Retinal pigment epithelial cell (primary cell): ENCODE measurements around the gene FYN.
"Not testable (repeated sequence)": the region's sequence is repeated elsewhere in the genome, so short reads cannot be mapped to it uniquely, and the experiment has no call there.

ENCODE experiments used
- DNase-seq: peaks from one replicate; pipeline ENCODE4 v3.0.0-alpha.2; 2010; ENCODE audit warnings: low read depth
- H3K4me3 ChIP-seq: 2 replicates; pipeline ENCODE4 v1.5.1; 2011; ENCODE audit warnings: mild to moderate bottlenecking, low read length, control low read depth, moderate library complexity
- CTCF ChIP-seq: conservative IDR thresholded peaks from 2 replicates; pipeline ENCODE4 v1.5.1; 2011; ENCODE audit warnings: low read depth, low read length, control low read depth, inconsistent platforms

The FYN gene

GRCh38 chr6:111894951-111895350 is 21.7 kb upstream of the FYN start:
- TF ChIP-seq CTCF = no peak
- no peak overlapping the region for H3K4me3 ChIP-seq
- no peak for DNase-seq

- no peak for DNase-seq
- H3K4me3 ChIP-seq = no peak overlapping the region
- TF ChIP-seq CTCF = no peak
Measured at GRCh38 chr6:111894272-111894671, 21.0 kb upstream of the FYN start.

- no peak overlapping the region for H3K4me3 ChIP-seq
- no peak for DNase-seq
- no peak for TF ChIP-seq CTCF
Measured at GRCh38 chr6:111892431-111892830, 19.2 kb upstream of the FYN start.

GRCh38 chr6:111890988-111891387 is 17.7 kb upstream of the FYN start:
- no peak overlapping the region for H3K4me3 ChIP-seq
- DNase-seq = no peak
- no peak for TF ChIP-seq CTCF

- TF ChIP-seq CTCF = no peak
- peak overlapping the region; percentile 26 for H3K4me3 ChIP-seq
- DNase-seq = no peak
Measured at GRCh38 chr6:111888928-111889695, 15.9 kb upstream of the FYN start.

GRCh38 chr6:111886793-111887192 is 13.5 kb upstream of the FYN start:
- not testable (repeated sequence) for H3K4me3 ChIP-seq, DNase-seq

- no peak for TF ChIP-seq CTCF
- DNase-seq = no peak
- no peak overlapping the region for H3K4me3 ChIP-seq
Measured at GRCh38 chr6:111885373-111886027, 12.2 kb upstream of the FYN start.
